ENCODE measurements around the gene ABCA2. TPM values are rescaled to one million over a fixed set of nuclear protein-coding genes. Genes with fewer than 3 reads are reported as not detected.

ABCA2 gene
- total RNA-seq, 6 donors from 2014 or later: 14.7 to 49.2 (median 29.6) TPM

- H3K36me3 ChIP-seq: no peaks in the 10 kb centered on the region
- DNase-seq (peak; percentile 52 to 81), ATAC-seq (ENCODE audit: low FRiP score in 2 of 2) (no peak)
- TF ChIP-seq POLR2A (IDR thresholded peaks at IDR 0.05): no peak
- peak in 5 of 6 experiments; percentile 28 to 69 (median 61) for TF ChIP-seq CTCF (IDR thresholded peaks at IDR 0.05)
- peak in 1 of 2 donors; percentile 35 for TF ChIP-seq POLR2AphosphoS5 (IDR thresholded peaks at IDR 0.05)
- H3K4me1 ChIP-seq: peaks cover 33 to 56% (median 46%) of the 10 kb centered on the region in 4 donors
- peak overlapping the region in 1 of 4 donors; percentile 17 for H3K4me3 ChIP-seq
- H3K9me3 ChIP-seq: no peaks in the 10 kb centered on the region
- 26 to 40% methylated on average over 5 to 13 of the region's 14 CpGs for WGBS, 2 donors
- H3K27ac ChIP-seq: peak overlapping the region; percentile 42 to 85 (median 73)
- no peaks in the 10 kb centered on the region for H3K27me3 ChIP-seq
Observed at GRCh38 chr9:136975644-136976043, 52.4 kb downstream of the ABCA2 start.

GRCh38 chr9:136974817-136975535 is 53.1 kb downstream of the ABCA2 start:
- H3K4me1 ChIP-seq: peaks cover 33 to 55% (median 43%) of the 10 kb centered on the region in 4 donors
- no peaks in the 10 kb centered on the region for H3K27me3 ChIP-seq
- ATAC-seq (ENCODE audit: low FRiP score in 2 of 2): no peak
- peak overlapping the region; percentile 42 to 85 (median 73) for H3K27ac ChIP-seq
- DNase-seq: peak in 1 of 2 donors; percentile 50
- peak overlapping the region in 1 of 4 donors; percentile 17 for H3K4me3 ChIP-seq
- H3K9me3 ChIP-seq: no peaks in the 10 kb centered on the region
- H3K36me3 ChIP-seq: no peaks in the 10 kb centered on the region
- 58 to 66% methylated on average over 3 to 12 of the region's 15 CpGs for WGBS, 2 donors
- no peak for TF ChIP-seq POLR2A (IDR thresholded peaks at IDR 0.05)
- no peak for TF ChIP-seq CTCF (IDR thresholded peaks at IDR 0.05)
- no peak for TF ChIP-seq EP300 (IDR thresholded peaks at IDR 0.05)
- no peak for TF ChIP-seq POLR2AphosphoS5 (IDR thresholded peaks at IDR 0.05)

- DNase-seq (peak in 1 of 2 donors; percentile 79), ATAC-seq (ENCODE audit: low FRiP score in 2 of 2) (no peak)
- peak overlapping the region; percentile 35 to 85 (median 60) for H3K27ac ChIP-seq
- H3K36me3 ChIP-seq: no peaks in the 10 kb centered on the region
- no peaks in the 10 kb centered on the region for H3K27me3 ChIP-seq
- no peaks in the 10 kb centered on the region for H3K9me3 ChIP-seq
- H3K4me3 ChIP-seq: no peak overlapping the region
- H3K4me1 ChIP-seq: peaks cover 33 to 53% (median 40%) of the 10 kb centered on the region in 4 donors
- WGBS, 2 donors: 91 to 94% methylated on average over 11 to 26 of the region's 29 CpGs
- TF ChIP-seq CTCF (IDR thresholded peaks at IDR 0.05) (no peak), POLR2A (IDR thresholded peaks at IDR 0.05) (no peak), POLR2AphosphoS5 (IDR thresholded peaks at IDR 0.05) (no peak), EP300 (IDR thresholded peaks at IDR 0.05) (no peak)
Observed at GRCh38 chr9:136973618-136974617, 54.1 kb downstream of the ABCA2 start.

- no peaks in the 10 kb centered on the region for H3K9me3 ChIP-seq
- no peak overlapping the region for H3K4me3 ChIP-seq
- WGBS, 2 donors: 50 to 69% methylated on average over 7 to 13 of the region's 13 CpGs
- TF ChIP-seq EP300 (IDR thresholded peaks at IDR 0.05) (no peak), POLR2A (IDR thresholded peaks at IDR 0.05) (no peak), POLR2AphosphoS5 (IDR thresholded peaks at IDR 0.05) (no peak), CTCF (IDR thresholded peaks at IDR 0.05) (no peak)
- H3K27ac ChIP-seq: no peak overlapping the region
- ATAC-seq (ENCODE audit: low FRiP score in 2 of 2): no peak
- no peaks in the 10 kb centered on the region for H3K36me3 ChIP-seq
- peaks cover 29 to 41% (median 34%) of the 10 kb centered on the region in 4 donors for H3K4me1 ChIP-seq
- no peaks in the 10 kb centered on the region for H3K27me3 ChIP-seq
- peak in 1 of 2 donors; percentile 71 for DNase-seq
Observed at GRCh38 chr9:136972743-136973142, 55.3 kb downstream of the ABCA2 start.
